PC-9 (cell line): ENCODE data around the gene CHPT1. TPM values are rescaled to one million over a fixed set of nuclear protein-coding genes. Genes with fewer than 3 reads are reported as not detected.

Experiments used
- BruUV-seq: library from RNA; stranded (reverse); fragments of 400-500 nt; replicated peaks from 2 replicates; lab custom pipeline; 2021; lab: Mats Ljungman, UMichigan
- CTCF ChIA-PET: fragments of 300-600 bp; sonication (Branson Sonifier 250); formaldehyde crosslinking; loops from one replicate; lab custom pipeline; 2022; ENCODE audit warnings: antibody characterized with exemption; lab: Charles Lee
- POLR2A ChIA-PET: fragments of 300-600 bp; sonication (Branson Sonifier 250); formaldehyde crosslinking; loops from one replicate; lab custom pipeline; 2022; ENCODE audit warnings: antibody characterized with exemption; ENCODE audit not compliant: unreplicated experiment; lab: Charles Lee
- DNase-seq, 2 experiments: peaks; one replicate each; pipeline versions ENCODE4 v3.0.0 to v3.0.0-alpha.2; 2015 to 2022; ENCODE audit warnings: mixed read lengths in 1 of 2
- H2AFZ ChIP-seq: fragments of 200-600 bp; sonication (generic); 2 replicates; pipeline ENCODE4 v1.8.1; 2017; ENCODE audit warnings: antibody characterized with exemption
- H3F3A ChIP-seq: fragments of 200-600 bp; sonication (generic); 2 replicates; pipeline ENCODE4 v1.8.1; 2017; ENCODE audit warnings: antibody characterized with exemption, mild to moderate bottlenecking, low read depth; ENCODE audit not compliant: insufficient read depth
- H3K27ac ChIP-seq: fragments of 200-600 bp; sonication (generic); 2 replicates; pipeline ENCODE4 v1.6.1; 2016; ENCODE audit warnings: mixed run types
- H3K27me3 ChIP-seq: fragments of 200-600 bp; sonication (generic); 2 replicates; pipeline ENCODE4 v1.6.1; 2016; ENCODE audit warnings: low read depth, mixed run types; ENCODE audit not compliant: insufficient read depth
- H3K36me3 ChIP-seq: fragments of 200-600 bp; sonication (generic); 2 replicates; pipeline ENCODE4 v1.6.1; 2016; ENCODE audit warnings: low read depth, mixed run types
- H3K4me1 ChIP-seq: fragments of 200-600 bp; sonication (generic); replicated peaks from 2 replicates; pipeline ENCODE4 v1.6.1; 2016; ENCODE audit warnings: mixed run types; ENCODE audit not compliant: insufficient read depth
- H3K4me2 ChIP-seq: fragments of 200-600 bp; sonication (generic); 2 replicates; pipeline ENCODE4 v1.6.1; 2017; ENCODE audit warnings: mixed run types
- H3K4me3 ChIP-seq: fragments of 200-600 bp; sonication (generic); 2 replicates; pipeline ENCODE4 v1.6.1; 2016; ENCODE audit warnings: mixed run types
- H3K79me2 ChIP-seq: fragments of 200-600 bp; sonication (generic); 2 replicates; pipeline ENCODE4 v1.6.1; 2017; ENCODE audit warnings: low read depth, mixed run types
- H3K9me2 ChIP-seq: fragments of 200-600 bp; sonication (generic); 2 replicates; pipeline ENCODE4 v1.8.1; 2017; ENCODE audit warnings: mild to moderate bottlenecking; ENCODE audit not compliant: insufficient read depth
- H3K9me3 ChIP-seq: fragments of 200-600 bp; sonication (generic); 2 replicates; pipeline ENCODE4 v1.8.1; 2016; ENCODE audit warnings: low read depth; ENCODE audit not compliant: insufficient read depth
- H4K20me1 ChIP-seq: fragments of 200-600 bp; sonication (generic); 2 replicates; pipeline ENCODE4 v1.8.1; 2017; ENCODE audit not compliant: insufficient read depth
- EZH2 ChIP-seq: fragments of 200-600 bp; sonication (generic); IDR thresholded peaks from 2 replicates; pipeline ENCODE4 v1.8.0; 2017; ENCODE audit warnings: antibody characterized with exemption, low read depth
- intact Hi-C: fragments of 100-400 bp; cut with micrococcal nuclease; formaldehyde crosslinking; loops from one replicate; pipeline ENCODE4 v1.10.0; 2022; ENCODE audit not compliant: unreplicated experiment
- total RNA-seq: library from RNA; stranded (reverse); gene quantifications from 2 replicates; pipeline ENCODE4 v1.2.3, GENCODE V29; 2021
- TF ChIP-seq, protein P1 (sequence below): fragments of 200-600 bp; sonication (generic); conservative IDR thresholded peaks from 2 replicates; pipeline ENCODE4 v1.6.1; 2017; ENCODE audit warnings: mixed run types, antibody characterized with exemption, mild to moderate bottlenecking, moderate library complexity

The CHPT1 gene
- total RNA-seq, 1 experiment from 2014 or later: 6.1 TPM

DNA sequence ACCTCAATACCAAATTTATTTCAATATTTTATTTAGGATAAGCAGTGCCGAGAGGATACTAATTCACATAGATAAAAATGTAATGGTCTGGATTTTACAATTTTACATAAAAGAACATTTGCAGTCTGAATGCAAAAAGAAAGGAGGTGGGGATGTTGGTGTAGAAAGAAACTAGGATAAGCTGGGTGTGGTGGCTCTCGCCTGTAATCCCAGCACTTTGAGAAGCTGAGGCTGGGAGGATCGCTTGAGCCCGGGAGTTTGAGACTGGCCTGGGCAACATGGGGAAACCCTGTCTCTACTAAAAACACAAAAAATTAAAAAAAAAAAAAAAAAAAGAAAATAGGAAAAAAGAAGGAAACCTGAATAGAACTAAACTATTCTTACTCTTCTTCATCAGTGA, 25.0 kb downstream of the CHPT1 start:
- H3K4me2 ChIP-seq: no peak overlapping the region
- H3F3A ChIP-seq: no peaks in the 10 kb centered on the region
- no peaks in the 10 kb centered on the region for H3K9me2 ChIP-seq
- H3K79me2 ChIP-seq: no peaks in the 10 kb centered on the region
- no peaks in the 10 kb centered on the region for H3K9me3 ChIP-seq
- no peak overlapping the region for H3K4me3 ChIP-seq
- BruUV-seq: no TSS peak
- no peaks in the 10 kb centered on the region for H3K4me1 ChIP-seq
- CTCF ChIA-PET: no interaction called here
- no peak overlapping the region for H2AFZ ChIP-seq
- intact Hi-C loops: no loop called here
- no peak for DNase-seq
- no peaks in the 10 kb centered on the region for H3K27me3 ChIP-seq
- H3K36me3 ChIP-seq: no peaks in the 10 kb centered on the region
- no peak overlapping the region for H3K27ac ChIP-seq
- POLR2A ChIA-PET: no interaction called here
- H4K20me1 ChIP-seq: no peaks in the 10 kb centered on the region
- no peak for TF ChIP-seq EZH2
- TF ChIP-seq, protein P1, sequence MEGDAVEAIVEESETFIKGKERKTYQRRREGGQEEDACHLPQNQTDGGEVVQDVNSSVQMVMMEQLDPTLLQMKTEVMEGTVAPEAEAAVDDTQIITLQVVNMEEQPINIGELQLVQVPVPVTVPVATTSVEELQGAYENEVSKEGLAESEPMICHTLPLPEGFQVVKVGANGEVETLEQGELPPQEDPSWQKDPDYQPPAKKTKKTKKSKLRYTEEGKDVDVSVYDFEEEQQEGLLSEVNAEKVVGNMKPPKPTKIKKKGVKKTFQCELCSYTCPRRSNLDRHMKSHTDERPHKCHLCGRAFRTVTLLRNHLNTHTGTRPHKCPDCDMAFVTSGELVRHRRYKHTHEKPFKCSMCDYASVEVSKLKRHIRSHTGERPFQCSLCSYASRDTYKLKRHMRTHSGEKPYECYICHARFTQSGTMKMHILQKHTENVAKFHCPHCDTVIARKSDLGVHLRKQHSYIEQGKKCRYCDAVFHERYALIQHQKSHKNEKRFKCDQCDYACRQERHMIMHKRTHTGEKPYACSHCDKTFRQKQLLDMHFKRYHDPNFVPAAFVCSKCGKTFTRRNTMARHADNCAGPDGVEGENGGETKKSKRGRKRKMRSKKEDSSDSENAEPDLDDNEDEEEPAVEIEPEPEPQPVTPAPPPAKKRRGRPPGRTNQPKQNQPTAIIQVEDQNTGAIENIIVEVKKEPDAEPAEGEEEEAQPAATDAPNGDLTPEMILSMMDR: no peak

DNA sequence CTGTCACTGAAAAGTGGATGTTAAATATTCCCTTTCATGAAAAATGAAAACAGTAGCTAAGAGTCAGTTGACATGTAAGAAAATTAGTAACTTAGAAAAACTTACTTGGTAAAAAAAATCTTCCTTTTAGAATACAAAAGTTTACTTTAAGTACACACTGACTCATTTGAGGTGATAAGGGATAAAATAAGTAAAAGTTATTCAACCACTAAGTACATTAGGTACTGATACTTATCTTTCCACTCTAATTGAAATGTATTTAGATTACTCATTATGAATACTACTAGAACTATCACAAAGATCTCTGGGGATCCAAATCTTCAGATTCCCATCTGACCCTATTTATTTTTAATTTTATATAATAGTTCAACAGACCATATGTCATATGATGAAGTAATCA, 29.7 kb downstream of the CHPT1 start:
- DNase-seq: no peak
- no peak overlapping the region for H2AFZ ChIP-seq

DNA sequence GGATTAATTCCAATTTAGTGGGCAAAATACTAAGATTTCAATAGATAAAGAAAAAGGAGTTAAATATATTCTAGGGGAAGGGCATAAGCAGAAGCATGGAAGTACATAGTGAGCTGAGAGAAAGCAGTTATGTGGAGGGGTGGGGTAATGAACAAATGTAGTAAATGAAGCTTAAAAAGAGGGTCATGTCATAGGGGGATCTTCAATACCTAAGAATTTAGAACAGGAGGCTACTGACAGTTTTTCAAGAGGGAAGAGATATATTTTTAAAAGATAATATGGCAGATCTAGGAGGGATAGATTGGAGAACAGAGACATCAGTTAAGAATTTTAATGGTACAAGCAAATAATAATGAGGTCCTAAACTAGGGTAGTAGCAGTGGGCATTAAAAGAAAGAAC, 32.4 kb downstream of the CHPT1 start:
- ChIA-PET CTCF (no interaction called here), POLR2A (no interaction called here)
- TF ChIP-seq, protein P1: no peak
- no peak for TF ChIP-seq EZH2
- Histone ChIP-seq H3K36me3 (no peaks in the 10 kb centered on the region), H3F3A (no peaks in the 10 kb centered on the region), H3K27me3 (no peaks in the 10 kb centered on the region), H3K9me2 (no peaks in the 10 kb centered on the region), H2AFZ (no peak overlapping the region), H3K4me1 (no peaks in the 10 kb centered on the region), H4K20me1 (no peaks in the 10 kb centered on the region), H3K27ac (no peak overlapping the region), H3K9me3 (no peaks in the 10 kb centered on the region), H3K4me3 (no peak overlapping the region), H3K79me2 (no peaks in the 10 kb centered on the region), H3K4me2 (no peak overlapping the region)
- DNase-seq: no peak
- intact Hi-C loops: no loop called here
- BruUV-seq: no TSS peak

More for the DNA sequence above, 29.7 kb downstream of the CHPT1 start:
- ChIA-PET POLR2A (no interaction called here), CTCF (no interaction called here)
- no peaks in the 10 kb centered on the region for H3K9me3 ChIP-seq
- no peaks in the 10 kb centered on the region for H3K79me2 ChIP-seq
- intact Hi-C loops: no loop called here
- no peak overlapping the region for H3K27ac ChIP-seq
- H4K20me1 ChIP-seq: no peaks in the 10 kb centered on the region
- no peak overlapping the region for H3K4me2 ChIP-seq
- no peak overlapping the region for H3K4me3 ChIP-seq
- H3K4me1 ChIP-seq: no peaks in the 10 kb centered on the region
- H3K36me3 ChIP-seq: no peaks in the 10 kb centered on the region
- H3K27me3 ChIP-seq: no peaks in the 10 kb centered on the region
- TF ChIP-seq, protein P1: no peak
- no peak for TF ChIP-seq EZH2
- H3K9me2 ChIP-seq: no peaks in the 10 kb centered on the region
- no peaks in the 10 kb centered on the region for H3F3A ChIP-seq
- no TSS peak for BruUV-seq
